ENCODE data around the gene BTRC.
"Not testable (repeated sequence)": the region's sequence is repeated elsewhere in the genome, so short reads cannot be mapped to it uniquely, and the experiment has no call there.

Gene BTRC

DNA sequence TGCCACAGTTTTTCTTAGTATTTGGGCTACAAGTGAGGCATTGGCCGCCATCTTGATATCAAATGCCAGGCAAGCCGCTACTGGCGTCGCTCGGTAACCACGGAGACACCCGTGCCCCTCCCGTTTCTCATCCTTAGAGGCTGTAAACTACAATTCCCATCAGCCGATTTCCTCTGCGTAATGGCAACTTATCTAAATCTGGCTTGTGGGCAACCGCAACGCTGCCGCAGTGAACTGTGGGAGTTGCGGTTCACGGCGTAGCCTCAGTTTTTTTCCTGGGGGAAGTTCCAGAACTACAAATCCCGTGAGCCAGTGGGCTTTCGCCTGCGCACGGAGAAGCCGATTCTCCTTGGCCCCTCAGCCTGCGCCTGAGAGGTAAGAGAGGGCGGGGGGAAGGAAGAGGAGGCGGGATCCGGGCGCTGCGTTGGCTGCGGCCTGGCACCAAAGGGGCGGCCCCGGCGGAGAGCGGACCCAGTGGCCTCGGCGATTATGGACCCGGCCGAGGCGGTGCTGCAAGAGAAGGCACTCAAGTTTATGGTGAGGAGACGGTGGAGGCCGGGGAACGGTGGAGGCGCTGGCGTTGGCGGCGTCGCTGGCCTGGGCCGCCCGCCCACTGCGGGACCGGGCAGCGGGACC lies at the start of gene BTRC:
TSS of gene BTRC (plus strand) at position 474 of the 636 bp plus-strand sequence. CDS start at position 490, 16 bp downstream.
- no peaks in the 10 kb centered on the region for H3K9me3 Mint-ChIP-seq
- H3K36me3 Mint-ChIP-seq (ENCODE audit: low read depth): peaks cover 23% of the 10 kb centered on the region
- H3K4me1 Mint-ChIP-seq (ENCODE audit: low read depth): peaks cover 30% of the 10 kb centered on the region
- peak; percentile 94 for DNase-seq
- H3K27ac Mint-ChIP-seq: peak within 1 kb of the TSS; percentile 98
- peak within 1 kb of the TSS; percentile 91 for H3K4me3 Mint-ChIP-seq
- peaks cover 14% of the 10 kb centered on the region for H3K27me3 Mint-ChIP-seq

GRCh38 chr10:101304316-101304715 lies 49.6 kb upstream of the BTRC start:
- Mint-ChIP-seq H3K4me3 (no peak overlapping the region), H3K27ac (no peak overlapping the region), H3K4me1 (ENCODE audit: low read depth) (no peaks in the 10 kb centered on the region), H3K36me3 (ENCODE audit: low read depth) (no peaks in the 10 kb centered on the region), H3K27me3 (peaks cover 70% of the 10 kb centered on the region), H3K9me3 (no peaks in the 10 kb centered on the region)
- no peak for DNase-seq

- Mint-ChIP-seq H3K27me3 (peaks cover 77% of the 10 kb centered on the region), H3K36me3 (ENCODE audit: low read depth) (no peaks in the 10 kb centered on the region), H3K4me1 (ENCODE audit: low read depth) (peaks cover 2% of the 10 kb centered on the region), H3K9me3 (no peaks in the 10 kb centered on the region), H3K4me3 (no peak overlapping the region), H3K27ac (no peak overlapping the region)
- no peak for DNase-seq
Measured at GRCh38 chr10:101305320-101306241, 48.4 kb upstream of the BTRC start.

DNA sequence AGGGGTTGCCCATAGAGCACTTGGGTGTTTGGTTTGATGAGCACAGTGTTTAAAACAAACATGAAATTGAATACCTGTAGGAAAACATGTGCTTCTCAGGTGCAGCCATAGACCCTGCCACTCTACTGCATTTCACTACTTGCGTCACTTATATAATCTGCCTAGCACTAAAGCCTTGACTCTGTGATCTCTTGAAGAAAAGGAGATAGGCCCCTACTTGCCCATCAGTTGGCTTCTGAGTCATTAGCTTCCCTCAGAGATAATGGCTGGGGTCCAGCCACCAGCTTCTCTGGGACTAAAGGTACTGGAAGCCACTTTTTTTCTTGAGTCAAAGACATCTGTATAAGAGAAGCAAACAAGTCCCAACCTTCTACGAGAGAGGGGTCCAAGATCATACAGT lies 45.9 kb upstream of the BTRC start:
- Mint-ChIP-seq H3K27ac (no peak overlapping the region), H3K9me3 (no peaks in the 10 kb centered on the region), H3K27me3 (peaks cover 89% of the 10 kb centered on the region), H3K4me3 (no peak overlapping the region), H3K36me3 (ENCODE audit: low read depth) (no peaks in the 10 kb centered on the region), H3K4me1 (ENCODE audit: low read depth) (peaks cover 6% of the 10 kb centered on the region)
- no peak for DNase-seq

DNA sequence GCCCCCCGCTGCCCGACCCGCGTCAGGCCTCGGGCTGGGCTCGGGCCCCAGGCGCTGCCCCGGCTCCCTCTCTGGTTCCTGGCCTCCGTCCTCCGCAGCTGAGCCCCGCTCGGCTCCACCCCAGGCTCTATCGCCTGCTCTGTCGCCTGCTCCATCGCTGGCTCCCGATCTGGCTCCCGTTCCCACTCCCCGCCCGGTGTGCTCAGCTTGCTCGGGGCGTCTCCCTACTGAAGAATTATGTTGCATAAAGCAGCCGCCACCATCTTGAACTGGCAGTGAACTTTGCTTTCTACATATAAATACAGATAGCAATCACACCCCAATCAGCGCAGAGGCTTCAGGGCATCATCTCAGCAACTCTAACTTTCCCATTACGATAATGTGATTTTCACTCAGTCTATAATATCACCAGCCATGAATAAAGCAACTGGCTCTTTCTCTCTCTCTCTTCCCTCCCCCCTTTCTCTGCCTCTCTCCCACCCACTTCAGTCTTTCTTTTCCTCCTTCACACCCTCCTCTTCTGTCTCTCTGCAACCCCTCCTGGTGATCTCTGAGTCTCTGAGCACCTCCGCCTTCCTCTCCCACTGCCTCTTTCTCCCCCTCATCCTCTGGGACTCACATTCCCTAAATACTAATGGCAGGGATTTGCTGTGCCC lies 43.3 kb upstream of the BTRC start:
- Mint-ChIP-seq H3K4me1 (ENCODE audit: low read depth) (peaks cover 6% of the 10 kb centered on the region), H3K4me3 (peak overlapping the region; percentile 43), H3K9me3 (no peaks in the 10 kb centered on the region), H3K27me3 (peaks cover 81% of the 10 kb centered on the region), H3K36me3 (ENCODE audit: low read depth) (no peaks in the 10 kb centered on the region), H3K27ac (no peak overlapping the region)
- DNase-seq: no peak

GRCh38 chr10:101311185-101312066 lies 42.5 kb upstream of the BTRC start:
- no peaks in the 10 kb centered on the region for H3K9me3 Mint-ChIP-seq

GRCh38 chr10:101319241-101319915 lies 34.6 kb upstream of the BTRC start:
- Mint-ChIP-seq H3K36me3 (ENCODE audit: low read depth) (no peaks in the 10 kb centered on the region), H3K4me3 (no peak overlapping the region), H3K4me1 (ENCODE audit: low read depth) (no peaks in the 10 kb centered on the region), H3K9me3 (no peaks in the 10 kb centered on the region), H3K27ac (no peak overlapping the region), H3K27me3 (peaks cover 16% of the 10 kb centered on the region)
- no peak for DNase-seq

More at GRCh38 chr10:101311185-101312066, 42.5 kb upstream of the BTRC start:
- H3K36me3 Mint-ChIP-seq (ENCODE audit: low read depth): no peaks in the 10 kb centered on the region
- H3K4me1 Mint-ChIP-seq (ENCODE audit: low read depth): peaks cover 6% of the 10 kb centered on the region
- DNase-seq: no peak
- no peak overlapping the region for H3K27ac Mint-ChIP-seq
- H3K27me3 Mint-ChIP-seq: peaks cover 73% of the 10 kb centered on the region
- peak overlapping the region; percentile 16 for H3K4me3 Mint-ChIP-seq

DNA sequence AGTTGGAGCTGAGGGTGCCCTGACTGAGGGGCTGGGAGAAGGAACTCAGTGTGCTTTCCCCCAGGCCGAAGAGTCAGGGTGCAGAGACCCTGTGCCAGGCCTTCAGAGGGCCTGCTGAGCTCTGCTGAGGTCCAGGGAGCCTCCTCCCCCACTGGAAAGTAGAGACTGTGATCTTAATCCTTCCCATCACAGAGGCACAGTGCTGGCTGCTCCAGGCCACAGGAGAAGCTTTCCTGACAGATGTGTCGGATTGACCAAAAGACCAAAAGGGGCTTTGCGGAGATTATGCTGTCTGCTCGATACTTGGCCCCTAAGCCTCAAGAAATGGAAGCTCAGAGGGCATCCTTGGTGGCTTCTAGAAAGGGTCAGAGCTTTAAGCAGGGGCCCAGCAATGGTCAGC lies 32.9 kb upstream of the BTRC start:
- Mint-ChIP-seq H3K4me3 (no peak overlapping the region), H3K36me3 (ENCODE audit: low read depth) (no peaks in the 10 kb centered on the region), H3K4me1 (ENCODE audit: low read depth) (no peaks in the 10 kb centered on the region), H3K9me3 (no peaks in the 10 kb centered on the region), H3K27me3 (peaks cover 26% of the 10 kb centered on the region), H3K27ac (no peak overlapping the region)
- no peak for DNase-seq

GRCh38 chr10:101322266-101323108 lies 31.5 kb upstream of the BTRC start:
- H3K4me1 Mint-ChIP-seq (ENCODE audit: low read depth): no peaks in the 10 kb centered on the region
- DNase-seq: no peak
- H3K36me3 Mint-ChIP-seq (ENCODE audit: low read depth): no peaks in the 10 kb centered on the region
- H3K27ac Mint-ChIP-seq: no peak overlapping the region
- no peaks in the 10 kb centered on the region for H3K9me3 Mint-ChIP-seq
- peaks cover 34% of the 10 kb centered on the region for H3K27me3 Mint-ChIP-seq
- no peak overlapping the region for H3K4me3 Mint-ChIP-seq

DNA sequence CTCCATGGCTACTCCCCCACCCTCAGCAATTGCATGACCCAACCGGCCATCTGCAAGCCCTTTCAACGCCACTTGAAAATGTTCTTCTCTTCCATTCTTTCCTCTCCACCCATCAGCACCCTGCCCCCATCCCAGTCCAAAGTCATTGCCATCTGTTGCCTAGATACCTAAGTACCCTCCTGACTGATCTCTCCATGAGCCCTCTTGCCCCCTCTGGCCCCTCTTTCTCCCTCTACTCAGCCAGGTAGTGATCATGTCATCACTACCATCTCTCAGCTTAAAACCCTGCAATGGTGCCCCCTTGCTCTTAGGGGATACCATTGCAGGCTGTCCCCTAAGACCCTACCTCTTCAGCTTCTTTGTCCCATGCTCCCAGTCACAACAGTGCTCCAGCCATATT lies 30.5 kb upstream of the BTRC start:
- Mint-ChIP-seq H3K27me3 (peaks cover 34% of the 10 kb centered on the region), H3K9me3 (no peaks in the 10 kb centered on the region), H3K4me3 (no peak overlapping the region), H3K4me1 (ENCODE audit: low read depth) (no peaks in the 10 kb centered on the region), H3K27ac (no peak overlapping the region), H3K36me3 (ENCODE audit: low read depth) (no peaks in the 10 kb centered on the region)
- no peak for DNase-seq

GRCh38 chr10:101327454-101327853 lies 26.5 kb upstream of the BTRC start:
- peaks cover 35% of the 10 kb centered on the region for H3K27me3 Mint-ChIP-seq
- H3K9me3 Mint-ChIP-seq; DNase-seq; H3K4me3 Mint-ChIP-seq; H3K4me1 Mint-ChIP-seq (ENCODE audit: low read depth); H3K27ac Mint-ChIP-seq; H3K36me3 Mint-ChIP-seq (ENCODE audit: low read depth): not testable (repeated sequence)

GRCh38 chr10:101329341-101330032 lies 24.5 kb upstream of the BTRC start:
- no peak overlapping the region for H3K4me3 Mint-ChIP-seq
- H3K9me3 Mint-ChIP-seq: no peaks in the 10 kb centered on the region
- no peaks in the 10 kb centered on the region for H3K36me3 Mint-ChIP-seq (ENCODE audit: low read depth)
- peaks cover 28% of the 10 kb centered on the region for H3K27me3 Mint-ChIP-seq
- no peaks in the 10 kb centered on the region for H3K4me1 Mint-ChIP-seq (ENCODE audit: low read depth)
- H3K27ac Mint-ChIP-seq: no peak overlapping the region
- DNase-seq: no peak
